Left lung (tissue), 10 donors: Measurements from ENCODE around the gene PISD. TPM values are rescaled to one million over a fixed set of nuclear protein-coding genes. Genes with fewer than 3 reads are reported as not detected.

Experiments used
- ATAC-seq: fragments of 200-7000 bp; cut with Tn5 transposase; one replicate; pipeline ENCODE4 v1.9.1; 2020; ENCODE audit warnings: moderate library complexity
- DNase-seq, 4 donors: peaks; one replicate each; pipeline ENCODE4 v3.0.0-alpha.2; 2013 to 2020
- H3K27ac ChIP-seq, 2 donors: fragments of 200-600 bp; sonication (generic) in 1 of 2; one replicate each; pipeline versions ENCODE4 v1.5.0 to v1.8.0; 2020 to 2021
- H3K27me3 ChIP-seq, 2 donors: fragments of 200-600 bp; sonication (generic) in 1 of 2; one replicate each; pipeline versions ENCODE4 v1.5.0 to v1.8.0; 2020 to 2021
- H3K36me3 ChIP-seq, 2 donors: fragments of 200-600 bp; sonication (generic) in 1 of 2; one replicate each; pipeline versions ENCODE4 v1.5.0 to v1.8.0; 2020 to 2021
- H3K4me1 ChIP-seq, 2 donors: fragments of 200-600 bp; one replicate each; pipeline ENCODE4 v1.8.0; 2021
- H3K4me3 ChIP-seq, 2 donors: fragments of 200-600 bp; sonication (generic) in 1 of 2; one replicate each; pipeline versions ENCODE4 v1.5.0 to v1.8.0; 2020 to 2021; ENCODE audit warnings: mild to moderate bottlenecking in 1 of 2
- H3K9me3 ChIP-seq, 2 donors: fragments of 200-600 bp; sonication (generic) in 1 of 2; one replicate each; pipeline versions ENCODE4 v1.5.0 to v1.8.0; 2020 to 2021
- CTCF ChIP-seq, 2 donors: fragments of 200-600 bp; sonication (generic) in 1 of 2; IDR thresholded peaks; one replicate each; pipeline versions ENCODE4 v1.5.0 to v1.8.0; 2021; ENCODE audit warnings: antibody characterized with exemption in 2 of 2
- intact Hi-C, 2 donors: fragments of 100-400 bp; cut with DNase I; formaldehyde crosslinking; loops; one replicate each; pipeline versions ENCODE4 v1.11.2 to v1.14.2; 2022
- microRNA-seq, 2 donors: library from miRNA; unstranded; fragments of <30 nt; microRNA quantifications; one replicate each; pipeline ENCODE4, GENCODE V29; 2019
- polyA plus RNA-seq, 6 donors: library from polyadenylated mRNA; unstranded; fragments of 120-200 nt; gene quantifications; one replicate each; pipeline ENCODE4 v1.2.1, GENCODE V29; 2013; ENCODE audit not compliant: insufficient read length in 6 of 6
- total RNA-seq, 2 donors: library from RNA; stranded (reverse); fragmentation: NEBNext Ultra II Directional; extraction: Animal tissue kit (Norgen Biotek cat#: 25700); gene quantifications; one replicate each; pipeline ENCODE4 v1.2.1, GENCODE V29; 2021
- donor health status: DM: no; HTN: yes; CAD: no.
- donor health status: DM: no; HTN: no; CAD: no.

Gene PISD
- total and polyA plus RNA-seq, 8 donors = 22.6 to 60.5 (median 29.0) TPM

- Histone ChIP-seq H3K27me3 (no peaks in the 10 kb centered on the region), H3K4me3 (no peak overlapping the region), H3K36me3 (peaks cover 0 to 17% of the 10 kb centered on the region in 2 donors), H3K4me1 (no peaks in the 10 kb centered on the region), H3K27ac (no peak overlapping the region), H3K9me3 (no peaks in the 10 kb centered on the region)
- TF ChIP-seq CTCF (IDR thresholded peaks at IDR 0.05) = no peak
- intact Hi-C loops = no loop called here
- DNase-seq (no peak), ATAC-seq (no peak)
Observed at GRCh38 chr22:31569126-31569525, 92.9 kb downstream of the PISD start.

Small RNA genes lying within 50 kb of the gene (microRNA-seq; reads per million reads assigned to microRNA genes)
- gene MIR7109 = 0.17 to 0.27 reads per million in 2 donors

Other genes starting within 250 kb of the PISD start
- gene EIF4ENIF1, start 172.4 kb downstream of the PISD start, total RNA-seq = 10 to 100 TPM; 23.2 to 25.4 TPM
- gene EIF4ENIF1, start 172.4 kb downstream of the PISD start, polyA plus RNA-seq = 10 to 100 TPM; 44.9 to 45.9 (median 45.5) TPM
- gene SFI1, start 165.7 kb downstream of the PISD start, total RNA-seq = 10 to 100 TPM; 27.6 to 39.6 TPM
- 10 to 100 TPM; 28.5 to 40.7 (median 35.2) TPM for gene SFI1, start 165.7 kb downstream of the PISD start, polyA plus RNA-seq
- 10 to 100 TPM; 46.5 to 55.1 TPM for gene PRR14L, start 87.9 kb upstream of the PISD start, total RNA-seq
- gene PRR14L, start 87.9 kb upstream of the PISD start, polyA plus RNA-seq = 10 to 100 TPM; 25.8 to 31.3 (median 29.6) TPM
- 10 to 100 TPM; 23.2 to 31.1 TPM for gene DEPDC5, start 91.8 kb upstream of the PISD start, total RNA-seq
- 10 to 100 TPM; 14.9 to 19.8 (median 17.3) TPM for gene DEPDC5, start 91.8 kb upstream of the PISD start, polyA plus RNA-seq